ENCODE measurements around the gene LRRC51. TPM values are rescaled to one million over a fixed set of nuclear protein-coding genes. Genes with fewer than 3 reads are reported as not detected.

Gene LRRC51
- total RNA-seq, 1 experiment from 2014 or later = 18.3 TPM

DNA sequence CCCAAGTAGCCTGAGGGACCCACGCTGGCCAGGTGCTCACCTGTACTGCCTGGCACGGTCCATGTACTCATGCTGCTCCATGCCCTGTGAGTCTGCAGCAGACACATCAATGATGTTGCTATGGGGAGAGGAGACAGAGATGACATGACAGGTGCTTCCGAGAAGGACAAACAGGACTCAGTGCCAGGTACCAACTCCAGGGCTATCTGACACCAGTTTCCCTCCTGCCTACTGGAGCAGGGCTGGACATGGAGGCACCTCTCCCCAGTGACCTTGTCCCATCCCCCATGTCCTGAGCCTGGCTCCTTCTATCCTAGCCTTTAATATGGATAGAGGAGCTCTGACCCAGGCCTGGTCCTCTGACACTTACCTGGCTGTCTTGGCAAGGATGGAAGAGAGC lies 18.1 kb downstream of the LRRC51 start:
- no peak for DNase-seq (ENCODE audit: low read depth, low spot score)
- in situ Hi-C loops (cut with HindIII; ENCODE audit: low pct_unique_long_range_greater_than_20kb, low sequenced_read_pairs) = no loop called here

DNA sequence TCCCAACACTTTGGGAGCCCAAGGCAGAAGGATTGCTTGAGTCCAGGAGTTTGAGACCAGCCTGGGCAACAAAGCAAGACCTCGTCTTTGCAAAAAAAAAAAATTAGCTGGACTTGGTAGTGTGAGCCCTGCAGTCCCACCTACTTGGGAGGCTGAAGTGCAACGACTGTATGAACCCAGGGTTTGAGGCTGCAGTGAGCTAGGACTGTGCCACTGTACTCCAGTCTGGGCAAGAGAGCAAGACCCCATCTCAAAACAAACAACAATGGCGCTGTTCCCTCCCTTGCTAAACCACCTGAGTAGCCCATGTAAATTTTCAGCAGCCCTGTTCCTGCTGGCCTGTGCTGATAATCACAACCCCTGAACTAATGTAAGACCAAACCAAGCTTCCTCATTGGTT lies 19.4 kb downstream of the LRRC51 start:
- in situ Hi-C loops (cut with HindIII; ENCODE audit: low pct_unique_long_range_greater_than_20kb, low sequenced_read_pairs) = loop anchor here (5.0 kb wide), 1 partner anchor 73 kb away; no protein-coding TSS in a partner anchor
- DNase-seq (ENCODE audit: low read depth, low spot score) = no peak

DNA sequence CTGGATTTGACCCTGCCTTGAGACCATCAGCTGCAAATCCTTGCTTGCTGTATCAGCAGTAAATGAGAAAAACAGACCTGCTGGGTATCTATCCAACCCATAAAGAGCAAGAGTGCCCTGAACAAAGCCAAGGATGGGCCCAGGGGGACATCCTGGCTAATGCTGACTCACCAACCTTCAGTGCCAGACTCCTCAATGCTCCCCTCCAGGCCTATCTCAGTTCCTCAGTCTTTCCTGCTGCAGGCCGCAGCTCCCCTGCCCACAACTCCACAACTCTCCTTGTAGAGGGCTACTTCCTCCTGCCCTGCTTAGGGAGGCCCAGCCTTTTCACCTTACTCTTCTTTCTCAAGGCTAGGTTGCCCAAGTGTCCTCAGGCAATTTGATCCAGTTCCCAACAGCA lies 19.8 kb downstream of the LRRC51 start:
- in situ Hi-C loops (cut with HindIII; ENCODE audit: low pct_unique_long_range_greater_than_20kb, low sequenced_read_pairs) = loop anchor here (5.0 kb wide), 1 partner anchor 73 kb away; no protein-coding TSS in a partner anchor
- DNase-seq (ENCODE audit: low read depth, low spot score) = no peak

DNA sequence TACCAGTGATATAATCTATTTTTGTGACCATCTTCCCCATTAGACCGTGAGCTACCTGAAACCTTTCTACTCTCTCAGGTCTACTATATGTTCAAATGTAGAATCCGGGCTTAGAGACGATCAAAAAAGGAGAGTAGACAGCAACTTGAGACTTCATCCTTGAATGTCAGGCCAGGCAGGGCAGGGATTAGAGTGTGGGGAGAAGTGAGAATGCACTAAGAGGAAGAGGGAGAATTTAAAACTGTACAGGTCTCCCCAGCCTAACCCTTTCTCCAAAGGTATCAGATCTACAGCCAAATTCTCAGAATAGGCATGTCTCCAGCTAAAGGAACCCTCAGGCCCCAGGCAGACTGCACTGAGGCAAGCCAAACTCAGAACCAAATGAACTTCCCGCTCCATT lies 21.5 kb downstream of the LRRC51 start:
- in situ Hi-C loops (cut with HindIII; ENCODE audit: low pct_unique_long_range_greater_than_20kb, low sequenced_read_pairs) = loop anchor here (5.0 kb wide), 1 partner anchor 75 kb away; no protein-coding TSS in a partner anchor

DNA sequence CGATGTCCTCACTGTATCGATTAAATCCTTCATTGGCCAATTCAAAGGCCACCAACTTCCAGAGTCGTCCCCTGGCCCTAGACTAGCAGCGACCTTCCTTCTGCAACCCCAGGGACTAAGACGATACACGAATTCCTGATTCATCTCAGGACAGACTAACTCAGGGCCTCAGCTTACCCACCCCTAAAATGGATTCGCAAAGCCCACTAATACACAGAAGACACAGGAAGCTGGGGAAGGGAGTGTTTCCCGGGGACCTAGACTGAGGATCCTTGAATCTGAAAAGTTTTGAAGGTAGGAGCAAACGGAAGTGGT lies 21.9 kb downstream of the LRRC51 start:
- in situ Hi-C loops (cut with HindIII; ENCODE audit: low pct_unique_long_range_greater_than_20kb, low sequenced_read_pairs) = loop anchor here (5.0 kb wide), 1 partner anchor 75 kb away; no protein-coding TSS in a partner anchor

More for the DNA sequence above, 21.5 kb downstream of the LRRC51 start:
- DNase-seq (ENCODE audit: low read depth, low spot score) = no peak

DNA sequence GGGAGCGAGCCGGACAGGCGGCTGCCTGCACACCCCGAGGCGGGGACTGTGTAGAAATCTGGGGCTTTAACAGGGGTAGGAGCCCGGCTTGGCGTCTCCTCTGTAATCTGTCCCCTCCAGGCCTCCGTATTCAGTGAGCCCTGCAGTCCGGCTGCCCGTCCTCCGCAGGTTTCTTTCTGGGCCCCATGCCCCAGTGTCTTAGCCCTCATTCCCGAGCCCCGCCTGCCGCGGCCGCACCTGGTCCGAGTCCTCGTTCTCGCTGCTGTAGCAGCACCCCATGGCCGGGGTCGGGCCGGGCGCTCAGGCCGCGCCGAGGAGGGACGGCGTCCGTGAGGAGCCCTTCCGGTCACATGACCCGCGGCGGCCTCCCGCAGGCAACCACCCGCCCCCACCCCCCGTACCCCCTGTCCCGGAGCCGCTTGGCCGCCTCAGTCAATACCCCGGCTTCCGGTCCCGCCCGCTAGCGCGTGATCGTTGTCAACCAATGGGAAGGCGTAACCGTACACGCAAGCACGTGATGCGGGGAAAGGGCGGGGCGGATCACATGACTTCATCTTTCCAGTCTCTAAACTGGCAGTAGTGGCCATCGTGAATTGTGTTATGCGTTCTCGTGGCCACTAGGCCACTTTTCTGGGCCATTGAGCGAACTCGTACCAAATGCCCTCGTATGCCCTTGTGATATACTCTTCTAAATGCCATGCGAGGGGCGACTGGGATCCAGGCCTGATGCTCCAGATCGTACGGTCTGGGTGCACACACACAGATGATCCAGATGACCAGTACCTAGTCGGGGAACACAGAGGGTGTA lies 22.5 kb downstream of the LRRC51 start, which contains the start of gene LAMTOR1:
LAMTOR1 (minus strand) TSS at position 352 of the 808 bp plus-strand sequence; CDS start at position 279, 73 bp downstream.
- peak; percentile 100 for DNase-seq (ENCODE audit: low read depth, low spot score)
- in situ Hi-C loops (cut with HindIII; ENCODE audit: low pct_unique_long_range_greater_than_20kb, low sequenced_read_pairs) = loop anchor here (5.0 kb wide), 1 partner anchor 76 kb away; no protein-coding TSS in a partner anchor

More for the DNA sequence above, 21.9 kb downstream of the LRRC51 start:
- no peak for DNase-seq (ENCODE audit: low read depth, low spot score)

DNA sequence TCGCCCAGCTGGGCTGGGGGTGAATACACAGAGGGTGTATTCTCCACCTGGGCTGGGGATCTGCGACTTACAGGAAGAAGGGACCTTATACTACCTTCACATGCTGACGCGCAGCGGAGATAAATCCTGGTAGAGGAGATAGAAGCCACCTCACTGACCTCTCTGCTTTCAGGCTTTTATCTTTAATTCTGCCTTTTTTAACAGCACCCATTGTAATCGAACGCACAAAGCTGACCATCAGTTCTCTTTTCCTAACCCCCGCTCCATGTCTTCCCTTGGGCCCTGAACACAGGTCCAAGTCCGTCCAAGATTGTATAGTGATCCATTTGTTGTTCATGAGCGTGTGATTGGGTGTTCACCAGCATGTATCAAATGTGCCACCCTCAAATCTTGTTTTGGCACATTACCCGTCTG lies 23.1 kb downstream of the LRRC51 start:
- in situ Hi-C loops (cut with HindIII; ENCODE audit: low pct_unique_long_range_greater_than_20kb, low sequenced_read_pairs) = loop anchor here (5.0 kb wide), 1 partner anchor 76 kb away; no protein-coding TSS in a partner anchor
- DNase-seq (ENCODE audit: low read depth, low spot score) = no peak

DNA sequence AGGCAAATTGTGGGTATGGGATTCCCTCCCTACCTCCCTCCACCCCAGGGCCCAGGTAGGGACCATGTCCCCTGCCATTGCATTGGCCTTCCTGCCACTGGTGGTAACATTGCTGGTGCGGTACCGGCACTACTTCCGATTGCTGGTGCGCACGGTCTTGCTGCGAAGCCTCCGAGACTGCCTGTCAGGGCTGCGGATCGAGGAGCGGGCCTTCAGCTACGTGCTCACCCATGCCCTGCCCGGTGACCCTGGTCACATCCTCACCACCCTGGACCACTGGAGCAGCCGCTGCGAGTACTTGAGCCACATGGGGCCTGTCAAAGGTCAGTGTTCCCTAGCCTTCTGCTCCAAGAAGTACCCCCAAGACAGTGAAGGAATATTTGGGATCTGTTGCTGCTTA lies 25.2 kb downstream of the LRRC51 start, which contains the start of gene TOMT:
TOMT (plus strand) TSS at position 37 of the 400 bp plus-strand sequence; CDS start at position 65, 28 bp downstream.
- in situ Hi-C loops (cut with HindIII; ENCODE audit: low pct_unique_long_range_greater_than_20kb, low sequenced_read_pairs) = no loop called here
- DNase-seq (ENCODE audit: low read depth, low spot score) = no peak

DNA sequence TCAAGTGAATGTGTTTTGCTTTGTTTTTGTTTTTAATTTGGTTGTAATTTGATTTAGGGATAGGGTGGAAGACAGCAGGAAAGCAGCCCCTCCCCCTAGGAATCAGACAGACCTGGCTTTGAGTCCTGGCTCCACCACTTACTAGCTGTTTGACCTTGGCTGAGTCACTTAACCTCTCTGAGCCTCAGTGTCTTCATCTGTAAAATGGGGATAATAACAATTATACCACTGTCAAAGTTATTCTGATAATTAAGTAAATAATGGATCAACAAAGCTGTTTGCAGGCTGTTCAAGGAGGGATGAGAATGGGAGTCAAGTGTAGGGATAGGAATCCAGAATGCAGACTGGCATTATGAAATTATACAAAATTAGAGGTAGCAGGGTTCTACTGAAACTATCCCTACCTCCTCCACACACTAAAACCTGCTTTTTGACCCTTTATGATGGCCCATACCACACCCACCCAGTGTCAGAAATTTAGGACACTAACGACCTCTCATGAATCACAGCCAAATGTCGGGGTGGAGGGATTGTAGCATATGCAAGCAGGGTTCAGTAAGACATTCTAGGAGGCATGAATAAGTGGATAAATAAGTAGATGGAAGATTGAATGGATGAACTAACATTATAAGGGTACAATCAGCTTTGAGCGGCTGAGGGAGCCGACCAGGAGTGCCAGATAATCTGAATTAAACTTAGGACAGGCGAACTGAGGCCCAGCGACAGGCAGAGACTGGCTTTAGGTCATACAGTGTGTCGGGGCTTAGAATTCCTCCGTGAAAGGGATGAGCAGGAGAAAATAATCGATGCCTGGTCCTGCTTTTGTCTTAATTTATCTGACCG lies 30.9 kb downstream of the LRRC51 start:
- in situ Hi-C loops (cut with HindIII; ENCODE audit: low pct_unique_long_range_greater_than_20kb, low sequenced_read_pairs) = no loop called here
- no peak for DNase-seq (ENCODE audit: low read depth, low spot score)

DNA sequence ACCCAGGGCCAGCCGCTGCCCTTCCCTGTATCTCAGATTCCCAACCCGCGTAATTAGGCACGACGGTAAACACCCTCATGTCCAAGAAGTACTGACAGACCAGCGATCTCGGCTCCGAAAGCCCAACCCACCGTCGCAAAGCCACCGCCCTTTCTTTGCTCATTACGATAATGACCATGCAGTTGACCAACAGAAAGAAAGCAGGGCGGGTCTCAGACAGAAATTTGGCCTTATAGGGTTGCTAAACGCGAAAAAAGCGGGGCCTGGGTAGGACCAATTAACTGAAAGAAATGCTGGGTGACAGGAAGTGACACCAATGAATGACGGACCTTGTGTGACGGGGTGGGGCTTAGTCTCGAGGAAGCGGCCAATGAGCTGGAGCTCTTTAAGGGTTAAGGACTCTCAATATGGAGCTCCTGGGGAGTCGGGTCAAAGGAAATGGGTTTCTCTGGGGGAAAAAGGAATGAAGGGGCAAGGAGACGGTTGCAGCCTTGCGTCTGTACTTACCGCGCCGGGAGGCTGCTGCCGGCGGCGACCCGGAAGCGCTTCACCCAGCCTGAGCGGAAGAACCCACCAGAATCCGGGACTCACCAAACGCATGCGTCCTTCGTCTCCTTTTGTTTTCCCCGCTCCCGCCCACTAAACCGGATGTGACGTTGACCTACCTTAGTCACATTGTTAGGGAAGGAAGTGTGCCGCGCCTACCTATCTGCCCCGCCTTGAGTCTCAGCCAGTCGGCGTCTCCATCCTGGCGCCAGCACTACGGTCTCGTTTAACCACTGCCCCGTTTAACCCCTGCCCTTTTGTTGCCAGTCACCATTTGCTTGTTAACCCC lies 31.7 kb downstream of the LRRC51 start, which contains the start of gene ANAPC15:
ANAPC15 (minus strand) TSS at position 553 of the 835 bp plus-strand sequence. CDS start 1,419 bp downstream, outside the sequence.
- peak; percentile 100 for DNase-seq (ENCODE audit: low read depth, low spot score)
- in situ Hi-C loops (cut with HindIII; ENCODE audit: low pct_unique_long_range_greater_than_20kb, low sequenced_read_pairs) = no loop called here

DNA sequence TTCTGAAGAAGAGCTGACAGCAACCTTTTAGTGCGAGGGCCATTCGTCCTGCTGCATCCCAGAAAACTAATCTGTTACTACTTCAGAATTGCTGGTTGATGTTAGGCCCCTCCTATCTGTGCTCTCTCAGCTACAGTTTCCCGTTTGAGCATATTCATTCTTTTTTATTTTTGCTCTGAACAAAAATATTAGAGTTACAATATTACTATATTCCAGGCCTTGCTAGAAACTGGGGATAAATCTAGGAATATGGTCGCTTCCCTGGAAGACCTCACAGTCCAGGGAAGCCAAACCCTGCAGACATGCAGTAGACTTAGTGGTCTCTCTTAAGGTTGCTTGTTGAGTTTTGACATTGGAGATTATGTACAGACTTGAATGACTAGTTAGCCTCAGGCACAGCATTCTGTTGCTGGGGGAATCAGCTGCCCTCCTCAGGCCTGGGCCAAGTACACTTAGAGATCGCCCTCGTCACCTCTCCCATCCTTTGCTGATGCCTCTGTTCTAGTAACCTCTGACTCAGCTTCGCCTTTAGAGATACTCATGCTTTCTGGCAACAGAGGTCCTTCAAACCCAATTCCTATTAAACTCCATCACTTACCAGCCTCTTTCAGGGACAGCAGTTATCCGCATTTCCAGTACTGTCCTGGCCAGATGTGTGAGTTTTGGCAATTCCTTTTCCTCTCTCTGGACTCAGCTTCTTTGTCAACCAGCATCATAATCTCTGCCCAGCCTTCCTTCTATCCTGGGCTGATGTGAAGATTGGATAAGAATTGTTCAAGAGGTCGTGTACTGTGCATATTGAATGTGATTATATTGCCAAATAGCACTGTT lies 32.5 kb downstream of the LRRC51 start:
- in situ Hi-C loops (cut with HindIII; ENCODE audit: low pct_unique_long_range_greater_than_20kb, low sequenced_read_pairs) = no loop called here
- no peak for DNase-seq (ENCODE audit: low read depth, low spot score)

DNA sequence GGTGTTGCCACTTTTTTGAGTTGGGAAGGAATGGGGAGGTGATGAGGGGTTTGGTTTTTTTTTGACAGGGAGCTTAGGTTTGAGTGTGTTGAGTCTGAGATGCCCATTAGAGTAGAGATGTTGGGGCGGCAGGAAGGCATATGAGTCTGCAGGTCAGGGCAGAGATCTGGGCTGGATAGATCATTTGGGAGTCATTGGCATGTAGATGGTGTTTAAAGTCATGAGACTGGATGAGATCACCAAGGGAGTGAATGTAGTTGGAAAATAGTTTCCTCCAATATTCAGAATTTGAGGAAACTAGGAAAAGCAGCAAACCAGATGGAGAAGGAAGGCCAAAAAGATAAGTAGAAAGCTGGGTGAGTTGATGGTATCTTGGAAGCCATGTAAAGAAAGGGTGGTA lies 33.9 kb downstream of the LRRC51 start:
- DNase-seq (ENCODE audit: low read depth, low spot score) = no peak
- in situ Hi-C loops (cut with HindIII; ENCODE audit: low pct_unique_long_range_greater_than_20kb, low sequenced_read_pairs) = no loop called here

DNA sequence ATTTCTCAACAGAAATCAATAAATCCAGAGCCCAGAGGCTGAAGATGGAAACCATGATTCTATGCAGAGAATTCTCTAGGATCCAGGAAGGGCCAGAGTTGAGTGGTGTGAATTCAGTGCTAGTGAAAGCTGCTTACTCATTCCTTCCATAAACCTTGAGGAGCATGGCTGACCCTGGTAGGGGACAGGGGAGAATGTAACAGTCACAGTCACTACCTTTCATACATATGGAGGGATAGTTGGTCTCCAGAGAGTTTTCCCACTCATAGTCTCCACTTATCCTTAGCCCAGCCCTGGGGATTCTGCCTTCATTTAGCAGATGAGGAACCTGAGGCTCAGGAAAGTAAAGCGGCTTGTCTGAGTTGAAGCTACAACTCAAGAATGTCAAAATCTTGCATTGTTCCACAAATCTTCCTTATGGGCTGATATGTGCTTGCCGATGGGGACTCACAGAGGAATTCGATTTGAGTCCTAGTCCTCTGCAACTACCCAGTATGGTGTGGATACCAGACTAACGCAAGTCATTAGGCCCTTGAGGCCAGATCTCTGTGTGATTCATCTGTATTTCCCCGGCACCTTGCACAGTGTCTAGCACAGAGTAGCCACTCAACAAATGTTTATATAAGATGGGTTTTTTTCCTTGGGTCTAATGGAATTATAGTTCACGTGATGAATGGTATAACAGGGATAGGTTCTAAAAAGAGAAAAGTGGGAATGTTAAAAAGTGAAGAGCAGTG lies 35.5 kb downstream of the LRRC51 start:
- in situ Hi-C loops (cut with HindIII; ENCODE audit: low pct_unique_long_range_greater_than_20kb, low sequenced_read_pairs) = no loop called here
- no peak for DNase-seq (ENCODE audit: low read depth, low spot score)

DNA sequence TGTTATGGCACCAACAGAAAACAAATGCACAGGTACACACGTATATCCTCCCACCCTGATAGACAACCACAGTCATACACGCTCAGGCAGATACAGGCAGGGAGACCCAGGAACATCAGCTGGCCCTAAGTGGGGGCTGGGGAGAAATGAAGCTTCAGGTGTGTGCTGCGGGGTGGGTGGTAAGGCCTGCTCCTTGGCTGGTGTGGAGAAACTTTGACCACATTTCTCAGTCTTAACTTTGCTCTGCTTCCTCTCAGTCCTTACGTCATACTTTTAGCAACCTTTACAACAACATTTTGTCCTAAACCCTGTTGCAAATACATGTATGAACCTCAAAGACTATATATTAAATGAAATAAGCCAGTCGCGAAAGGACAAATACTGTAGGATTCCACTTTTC lies 38.5 kb downstream of the LRRC51 start:
- in situ Hi-C loops (cut with HindIII; ENCODE audit: low pct_unique_long_range_greater_than_20kb, low sequenced_read_pairs) = no loop called here
- DNase-seq (ENCODE audit: low read depth, low spot score) = no peak

DNA sequence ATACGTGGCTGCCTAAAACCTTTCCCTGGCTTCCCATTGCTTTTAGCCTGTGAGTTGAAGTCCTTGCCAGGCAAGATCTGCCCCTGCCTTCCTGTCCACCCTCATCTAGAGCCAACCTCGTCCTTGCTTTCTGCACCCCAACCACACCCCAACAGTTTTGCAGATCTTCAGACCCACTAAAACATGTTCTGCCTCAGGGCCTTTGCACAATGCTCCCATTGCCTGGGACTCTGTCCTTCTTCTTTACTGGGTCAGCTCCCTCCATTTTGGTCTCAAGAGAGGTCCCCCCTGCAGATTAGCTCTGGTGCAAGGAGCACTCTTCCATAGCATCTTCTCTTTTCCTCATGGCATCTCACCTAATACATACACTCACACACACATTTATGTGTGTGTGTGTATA lies 40.3 kb downstream of the LRRC51 start:
- in situ Hi-C loops (cut with HindIII; ENCODE audit: low pct_unique_long_range_greater_than_20kb, low sequenced_read_pairs) = no loop called here
- DNase-seq (ENCODE audit: low read depth, low spot score) = no peak

DNA sequence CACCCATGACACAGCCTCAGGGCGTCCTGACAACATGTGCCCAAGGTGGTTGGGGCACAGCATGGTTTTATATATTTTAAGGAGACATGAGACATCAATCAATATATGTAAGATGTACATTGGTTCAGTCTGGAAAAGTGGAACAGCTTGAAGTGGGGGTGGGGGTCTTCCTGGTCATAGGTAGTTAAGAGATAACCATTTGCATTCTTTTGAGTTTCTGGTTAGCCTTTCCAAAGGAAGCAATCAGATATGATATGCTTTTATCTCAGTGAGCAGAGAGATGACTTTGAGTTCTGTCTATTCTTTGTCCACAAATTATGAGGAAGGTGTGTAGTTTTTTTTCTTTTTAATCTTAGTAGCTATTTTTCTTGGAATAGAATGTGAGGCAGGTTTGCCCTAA lies 42.0 kb downstream of the LRRC51 start:
- DNase-seq (ENCODE audit: low read depth, low spot score) = no peak
- in situ Hi-C loops (cut with HindIII; ENCODE audit: low pct_unique_long_range_greater_than_20kb, low sequenced_read_pairs) = no loop called here
